CD4-positive, alpha-beta T cell (primary cell): ENCODE data around the gene PDZRN4. TPM values are rescaled to one million over a fixed set of nuclear protein-coding genes. Genes with fewer than 3 reads are reported as not detected.

ENCODE experiments used
- ATAC-seq: fragments of 200-7000 bp; cut with Tn5 transposase; one replicate; pipeline ENCODE4 v1.10.0; 2022; ENCODE audit warnings: mild to moderate bottlenecking; ENCODE audit not compliant: poor library complexity
- CTCF ChIA-PET: fragments of 350-600 bp; sonication (Branson Sonifier 250); formaldehyde crosslinking; loops from one replicate; lab custom pipeline; 2021; ENCODE audit warnings: antibody characterized with exemption, inconsistent platforms; lab: Charles Lee
- POLR2A ChIA-PET: fragments of 350-600 bp; sonication (Branson Sonifier 250); formaldehyde crosslinking; loops from one replicate; lab custom pipeline; 2021; ENCODE audit warnings: antibody characterized with exemption, inconsistent platforms; lab: Charles Lee
- DNase-seq, 14 experiments: peaks; one replicate each; pipeline ENCODE4 v3.0.0-alpha.2; 2013 to 2020; ENCODE audit warnings: mixed read lengths in 2 of 14
- H3K27ac ChIP-seq, 2 donors: one replicate each; pipeline versions ENCODE4 v1.5.1 to v1.7.0; 2013; ENCODE audit warnings: low read length in 2 of 2, low read depth in 1 of 2, mild to moderate bottlenecking in 1 of 2
- H3K27me3 ChIP-seq, 2 experiments: 1 replicate in 1 of 2; 2 replicates in 1 of 2; pipeline versions ENCODE4 v1.6.1 to v1.7.0; 2013; ENCODE audit warnings: low read length in 2 of 2, control low read depth in 1 of 2, mild to moderate bottlenecking in 1 of 2, moderate library complexity in 1 of 2; ENCODE audit not compliant: insufficient read depth in 2 of 2, control insufficient read depth in 1 of 2
- H3K36me3 ChIP-seq: one replicate; pipeline ENCODE4 v1.6.1; 2013; ENCODE audit warnings: low read length, control low read depth; ENCODE audit not compliant: insufficient read depth
- H3K4me1 ChIP-seq: one replicate; pipeline ENCODE4 v1.6.1; 2013; ENCODE audit warnings: low read length, control low read depth; ENCODE audit not compliant: insufficient read depth
- H3K4me3 ChIP-seq: one replicate; pipeline ENCODE4 v1.5.1; 2013; ENCODE audit warnings: mild to moderate bottlenecking, low read length, moderate library complexity
- H3K9me3 ChIP-seq, 2 experiments: 1 replicate in 1 of 2; 2 replicates in 1 of 2; pipeline versions ENCODE4 v1.6.1 to v1.7.0; 2013; ENCODE audit warnings: low read length in 2 of 2, mild to moderate bottlenecking in 2 of 2, control low read depth in 1 of 2, moderate library complexity in 1 of 2; ENCODE audit not compliant: control insufficient read depth in 1 of 2, insufficient read depth in 1 of 2
- H3K27ac Mint-ChIP-seq: one replicate; pipeline ENCODE4 v1.8.0; 2020; ENCODE audit warnings: mixed read lengths
- H3K27me3 Mint-ChIP-seq: one replicate; pipeline ENCODE4 v1.8.0; 2021; ENCODE audit warnings: mixed read lengths
- H3K36me3 Mint-ChIP-seq: one replicate; pipeline ENCODE4 v1.8.0; 2021; ENCODE audit warnings: low read depth, mixed read lengths
- H3K4me1 Mint-ChIP-seq: one replicate; pipeline ENCODE4 v1.8.0; 2021; ENCODE audit warnings: low read depth, mixed read lengths
- H3K4me3 Mint-ChIP-seq: one replicate; pipeline ENCODE4 v1.8.0; 2020; ENCODE audit warnings: mild to moderate bottlenecking, mixed read lengths
- H3K9me3 Mint-ChIP-seq: one replicate; pipeline ENCODE4 v1.8.0; 2020; ENCODE audit warnings: mixed read lengths
- intact Hi-C, 2 experiments: fragments of 100-400 bp; cut with DNase I in 1 of 2; cut with micrococcal nuclease in 1 of 2; formaldehyde crosslinking; loops; one replicate each; pipeline versions ENCODE4 v1.15.1 to v1.9.0; 2023 to 2025; cut with DNase I, micrococcal nuclease
- total RNA-seq, 174 experiments: library from RNA in 2 of 174; stranded (reverse) in 2 of 174; gene quantifications; one replicate each; pipeline ENCODE4 v1.2.3 and lab custom pipeline; 2021 to 2026
- TF ChIP-seq, protein P1 (sequence below): fragments of 200-600 bp; IDR thresholded peaks from one replicate; pipeline ENCODE4 v1.8.0; 2022; ENCODE audit warnings: antibody characterized with exemption, mild to moderate bottlenecking

The PDZRN4 gene
- total RNA-seq, 2 experiments from 2014 or later: not detected

DNA sequence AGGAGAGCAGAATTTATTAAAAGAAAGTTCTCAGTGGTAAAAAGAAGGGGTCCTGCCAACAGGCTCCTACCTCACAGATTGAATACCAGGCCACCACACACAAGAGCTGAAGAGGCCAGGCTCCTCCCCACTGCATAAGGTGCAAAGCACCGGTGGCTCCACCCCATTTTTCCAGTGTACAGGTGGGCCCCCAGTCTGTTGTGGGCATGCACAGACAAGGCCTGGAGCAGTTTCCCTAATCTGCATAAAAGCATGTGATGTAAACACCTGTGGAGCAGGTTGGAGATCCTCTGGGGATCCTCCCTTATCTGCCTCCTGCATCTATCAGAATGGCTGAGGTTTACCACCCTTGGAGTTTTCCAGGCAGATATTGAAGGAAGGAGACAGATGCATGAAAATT lies 45.7 kb upstream of the PDZRN4 start:
- no peaks in the 10 kb centered on the region for H3K27me3 Mint-ChIP-seq
- DNase-seq (no peak), ATAC-seq (no peak)
- H3K36me3 ChIP-seq: no peaks in the 10 kb centered on the region
- H3K27ac ChIP-seq: no peak overlapping the region
- H3K4me1 Mint-ChIP-seq: no peaks in the 10 kb centered on the region
- H3K9me3 Mint-ChIP-seq: peaks cover 4% of the 10 kb centered on the region
- TF ChIP-seq, protein P1, sequence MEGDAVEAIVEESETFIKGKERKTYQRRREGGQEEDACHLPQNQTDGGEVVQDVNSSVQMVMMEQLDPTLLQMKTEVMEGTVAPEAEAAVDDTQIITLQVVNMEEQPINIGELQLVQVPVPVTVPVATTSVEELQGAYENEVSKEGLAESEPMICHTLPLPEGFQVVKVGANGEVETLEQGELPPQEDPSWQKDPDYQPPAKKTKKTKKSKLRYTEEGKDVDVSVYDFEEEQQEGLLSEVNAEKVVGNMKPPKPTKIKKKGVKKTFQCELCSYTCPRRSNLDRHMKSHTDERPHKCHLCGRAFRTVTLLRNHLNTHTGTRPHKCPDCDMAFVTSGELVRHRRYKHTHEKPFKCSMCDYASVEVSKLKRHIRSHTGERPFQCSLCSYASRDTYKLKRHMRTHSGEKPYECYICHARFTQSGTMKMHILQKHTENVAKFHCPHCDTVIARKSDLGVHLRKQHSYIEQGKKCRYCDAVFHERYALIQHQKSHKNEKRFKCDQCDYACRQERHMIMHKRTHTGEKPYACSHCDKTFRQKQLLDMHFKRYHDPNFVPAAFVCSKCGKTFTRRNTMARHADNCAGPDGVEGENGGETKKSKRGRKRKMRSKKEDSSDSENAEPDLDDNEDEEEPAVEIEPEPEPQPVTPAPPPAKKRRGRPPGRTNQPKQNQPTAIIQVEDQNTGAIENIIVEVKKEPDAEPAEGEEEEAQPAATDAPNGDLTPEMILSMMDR: no peak
- ChIA-PET POLR2A (no interaction called here), CTCF (no interaction called here)
- no peak overlapping the region for H3K4me3 Mint-ChIP-seq
- H3K9me3 ChIP-seq: no peaks in the 10 kb centered on the region
- no peaks in the 10 kb centered on the region for H3K4me1 ChIP-seq
- H3K27me3 ChIP-seq: no peaks in the 10 kb centered on the region
- intact Hi-C loops: no loop called here
- no peak overlapping the region for H3K4me3 ChIP-seq
- H3K36me3 Mint-ChIP-seq: no peaks in the 10 kb centered on the region
- no peak overlapping the region for H3K27ac Mint-ChIP-seq

DNA sequence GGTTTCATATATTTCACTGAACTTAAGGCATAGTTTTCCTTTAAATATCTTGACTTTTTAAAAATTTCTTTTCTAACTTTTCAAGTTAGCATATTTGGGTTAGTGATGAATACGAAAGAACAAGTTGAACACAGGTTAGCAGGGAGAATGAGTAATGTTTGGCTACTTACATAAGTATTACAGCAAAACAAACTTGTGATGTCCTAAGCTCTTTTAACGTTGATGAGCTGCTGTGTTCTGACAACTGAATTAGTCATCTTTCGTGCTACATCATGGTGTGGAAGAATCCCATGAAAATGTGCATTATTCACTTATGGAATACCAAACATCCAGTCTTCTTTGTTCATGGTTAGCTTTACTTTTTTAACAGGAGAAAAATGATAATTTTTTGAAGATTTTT lies 36.3 kb upstream of the PDZRN4 start:
- Histone ChIP-seq H3K4me1 (no peaks in the 10 kb centered on the region), H3K4me3 (no peak overlapping the region), H3K27me3 (no peaks in the 10 kb centered on the region), H3K36me3 (no peaks in the 10 kb centered on the region), H3K27ac (no peak overlapping the region), H3K9me3 (no peaks in the 10 kb centered on the region)
- Mint-ChIP-seq H3K27me3 (no peaks in the 10 kb centered on the region), H3K27ac (no peak overlapping the region), H3K36me3 (no peaks in the 10 kb centered on the region), H3K4me3 (no peak overlapping the region), H3K4me1 (no peaks in the 10 kb centered on the region), H3K9me3 (peaks cover 5% of the 10 kb centered on the region)
- ChIA-PET CTCF (no interaction called here), POLR2A (no interaction called here)
- DNase-seq (no peak), ATAC-seq (no peak)
- intact Hi-C loops: no loop called here
- TF ChIP-seq, protein P1: no peak

DNA sequence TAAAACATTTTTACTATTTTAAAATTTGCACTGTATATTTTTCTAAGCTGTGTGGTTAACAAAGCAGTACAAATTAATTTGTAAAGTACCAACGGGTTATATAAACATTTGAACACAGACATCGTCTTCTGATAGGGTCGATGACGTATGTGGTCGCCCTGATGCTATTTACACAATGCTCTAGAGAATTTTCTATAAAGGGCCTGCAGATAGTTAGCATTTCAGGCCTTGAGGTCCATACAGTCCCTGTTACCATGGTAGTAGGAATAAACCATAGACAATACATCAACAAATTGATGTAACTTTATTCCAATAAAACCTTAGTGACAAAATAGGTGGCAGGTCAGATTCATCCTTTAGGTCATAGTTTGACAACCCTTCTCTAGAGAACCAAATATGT lies 25.7 kb upstream of the PDZRN4 start:
- ChIA-PET POLR2A (no interaction called here), CTCF (no interaction called here)
- H3K27me3 Mint-ChIP-seq: no peaks in the 10 kb centered on the region

More for the DNA sequence above, 25.7 kb upstream of the PDZRN4 start:
- H3K4me1 Mint-ChIP-seq: no peaks in the 10 kb centered on the region
- no peaks in the 10 kb centered on the region for H3K36me3 Mint-ChIP-seq
- no peaks in the 10 kb centered on the region for H3K4me1 ChIP-seq
- H3K36me3 ChIP-seq: no peaks in the 10 kb centered on the region
- no peak overlapping the region for H3K4me3 ChIP-seq
- H3K27ac ChIP-seq: no peak overlapping the region
- no peak overlapping the region for H3K4me3 Mint-ChIP-seq
- intact Hi-C loops: no loop called here
- TF ChIP-seq, protein P1: no peak
- no peak for DNase-seq
- no peak for ATAC-seq
- H3K27ac Mint-ChIP-seq: no peak overlapping the region
- no peaks in the 10 kb centered on the region for H3K9me3 ChIP-seq
- H3K27me3 ChIP-seq: no peaks in the 10 kb centered on the region
- peaks cover 7% of the 10 kb centered on the region for H3K9me3 Mint-ChIP-seq
